ENCODE results near the gene PYCR2. TPM values are rescaled to one million over a fixed set of nuclear protein-coding genes. Genes with fewer than 3 reads are reported as not detected.

PYCR2 gene
- polyA plus RNA-seq, 2 of the 4 experiments (the other 2 are of a cell fraction) = 45.4 to 50.5 TPM

DNA sequence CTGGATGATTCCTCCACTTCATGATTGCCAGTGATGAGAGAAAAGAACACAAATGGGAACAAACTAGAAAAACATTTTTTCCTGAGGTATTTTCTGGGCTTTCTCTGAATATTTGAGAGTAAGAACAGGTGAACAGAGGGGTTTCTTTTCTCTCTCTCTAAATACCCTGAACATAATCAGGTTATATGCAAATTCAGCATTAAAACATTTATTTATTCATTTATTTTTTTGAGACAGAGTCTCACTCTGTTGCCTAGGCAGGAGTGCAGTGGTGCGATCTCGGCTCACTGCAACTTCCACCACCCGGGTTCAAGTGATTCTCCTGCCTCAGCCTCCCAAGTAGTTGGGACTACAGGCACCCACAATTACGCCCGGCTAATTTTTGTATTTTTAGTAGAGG, 22.8 kb upstream of the PYCR2 start:
- POLR2A ChIA-PET = no interaction called here
- FAIRE-seq = no peak
- no peak for ATAC-seq

DNA sequence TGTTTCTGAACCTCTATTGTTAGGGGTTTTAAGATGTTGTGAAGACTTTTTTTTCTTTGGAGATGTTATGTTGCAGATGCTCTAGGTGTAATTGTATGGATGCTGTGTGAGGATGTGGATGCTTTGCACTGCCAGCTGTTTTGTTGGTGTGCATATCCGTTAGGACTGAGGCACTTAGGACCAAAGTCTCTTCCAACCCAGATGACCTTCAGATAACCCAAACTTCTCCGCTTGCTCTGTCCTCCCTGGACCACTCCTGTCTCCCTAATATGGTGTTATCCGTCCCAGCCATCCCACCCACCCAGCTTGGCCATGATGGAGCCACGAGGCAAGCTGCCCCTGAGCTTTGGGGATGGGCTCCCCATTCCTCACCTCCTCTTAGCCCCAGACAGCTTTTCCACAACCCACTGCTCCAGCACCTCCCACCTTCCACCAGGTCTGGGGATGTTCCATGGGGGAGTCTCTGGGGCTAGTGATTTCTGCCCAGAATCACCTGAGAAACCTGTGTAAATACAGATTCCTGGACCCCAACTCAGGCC, 22.1 kb upstream of the PYCR2 start:
- Histone ChIP-seq H3K4me2 (no peak overlapping the region), H3K9me3 (no peaks in the 10 kb centered on the region), H3K27ac (no peak overlapping the region), H3K4me3 (no peak overlapping the region), H3K4me1 (no peaks in the 10 kb centered on the region)
- FAIRE-seq = no peak
- ChIA-PET CTCF (interaction anchor here (1.0 to 2.5 kb wide), 6 partner anchors 12 to 471 kb away, joined by 3 to 8 read pairs (median 4); no protein-coding TSS in a partner anchor), POLR2A (no interaction called here)
- TF ChIP-seq HEYL (CRISPR knock-in tag; IDR thresholded peaks at IDR 0.05) = no peak
- TF ChIP-seq RNF2 (IDR thresholded peaks at IDR 0.05; ENCODE audit: borderline replicate concordance, low read depth) = no peak
- TF ChIP-seq, protein P1, sequence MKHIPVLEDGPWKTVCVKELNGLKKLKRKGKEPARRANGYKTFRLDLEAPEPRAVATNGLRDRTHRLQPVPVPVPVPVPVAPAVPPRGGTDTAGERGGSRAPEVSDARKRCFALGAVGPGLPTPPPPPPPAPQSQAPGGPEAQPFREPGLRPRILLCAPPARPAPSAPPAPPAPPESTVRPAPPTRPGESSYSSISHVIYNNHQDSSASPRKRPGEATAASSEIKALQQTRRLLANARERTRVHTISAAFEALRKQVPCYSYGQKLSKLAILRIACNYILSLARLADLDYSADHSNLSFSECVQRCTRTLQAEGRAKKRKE (CRISPR knock-in tag; IDR thresholded peaks at IDR 0.05; ENCODE audit: low read depth) = no peak
- TF ChIP-seq FOSB (CRISPR knock-in tag; IDR thresholded peaks at IDR 0.05) = no peak
- TF ChIP-seq, protein P2, sequence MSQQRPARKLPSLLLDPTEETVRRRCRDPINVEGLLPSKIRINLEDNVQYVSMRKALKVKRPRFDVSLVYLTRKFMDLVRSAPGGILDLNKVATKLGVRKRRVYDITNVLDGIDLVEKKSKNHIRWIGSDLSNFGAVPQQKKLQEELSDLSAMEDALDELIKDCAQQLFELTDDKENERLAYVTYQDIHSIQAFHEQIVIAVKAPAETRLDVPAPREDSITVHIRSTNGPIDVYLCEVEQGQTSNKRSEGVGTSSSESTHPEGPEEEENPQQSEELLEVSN (IDR thresholded peaks at IDR 0.05; ENCODE audit: borderline replicate concordance, low read depth) = no peak
- no peak for TF ChIP-seq POLR2AphosphoS2 (conservative IDR thresholded peaks at IDR 0.05; ENCODE audit: low read length)
- no peak for TF ChIP-seq PHF8 (IDR thresholded peaks at IDR 0.05; ENCODE audit: borderline replicate concordance, low read depth)
- no peak for TF ChIP-seq CHD2 (IDR thresholded peaks at IDR 0.05; ENCODE audit: low read length, partially characterized antibody)
- TF ChIP-seq, protein P3, sequence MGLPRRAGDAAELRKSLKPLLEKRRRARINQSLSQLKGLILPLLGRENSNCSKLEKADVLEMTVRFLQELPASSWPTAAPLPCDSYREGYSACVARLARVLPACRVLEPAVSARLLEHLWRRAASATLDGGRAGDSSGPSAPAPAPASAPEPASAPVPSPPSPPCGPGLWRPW (IDR thresholded peaks at IDR 0.05) = no peak
- no peak for TF ChIP-seq ZSCAN20 (CRISPR knock-in tag; IDR thresholded peaks at IDR 0.05)
- TF ChIP-seq, protein P4, sequence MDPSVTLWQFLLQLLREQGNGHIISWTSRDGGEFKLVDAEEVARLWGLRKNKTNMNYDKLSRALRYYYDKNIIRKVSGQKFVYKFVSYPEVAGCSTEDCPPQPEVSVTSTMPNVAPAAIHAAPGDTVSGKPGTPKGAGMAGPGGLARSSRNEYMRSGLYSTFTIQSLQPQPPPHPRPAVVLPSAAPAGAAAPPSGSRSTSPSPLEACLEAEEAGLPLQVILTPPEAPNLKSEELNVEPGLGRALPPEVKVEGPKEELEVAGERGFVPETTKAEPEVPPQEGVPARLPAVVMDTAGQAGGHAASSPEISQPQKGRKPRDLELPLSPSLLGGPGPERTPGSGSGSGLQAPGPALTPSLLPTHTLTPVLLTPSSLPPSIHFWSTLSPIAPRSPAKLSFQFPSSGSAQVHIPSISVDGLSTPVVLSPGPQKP (IDR thresholded peaks at IDR 0.05; ENCODE audit: low read depth, low read length) = no peak
- TF ChIP-seq, protein P5, sequence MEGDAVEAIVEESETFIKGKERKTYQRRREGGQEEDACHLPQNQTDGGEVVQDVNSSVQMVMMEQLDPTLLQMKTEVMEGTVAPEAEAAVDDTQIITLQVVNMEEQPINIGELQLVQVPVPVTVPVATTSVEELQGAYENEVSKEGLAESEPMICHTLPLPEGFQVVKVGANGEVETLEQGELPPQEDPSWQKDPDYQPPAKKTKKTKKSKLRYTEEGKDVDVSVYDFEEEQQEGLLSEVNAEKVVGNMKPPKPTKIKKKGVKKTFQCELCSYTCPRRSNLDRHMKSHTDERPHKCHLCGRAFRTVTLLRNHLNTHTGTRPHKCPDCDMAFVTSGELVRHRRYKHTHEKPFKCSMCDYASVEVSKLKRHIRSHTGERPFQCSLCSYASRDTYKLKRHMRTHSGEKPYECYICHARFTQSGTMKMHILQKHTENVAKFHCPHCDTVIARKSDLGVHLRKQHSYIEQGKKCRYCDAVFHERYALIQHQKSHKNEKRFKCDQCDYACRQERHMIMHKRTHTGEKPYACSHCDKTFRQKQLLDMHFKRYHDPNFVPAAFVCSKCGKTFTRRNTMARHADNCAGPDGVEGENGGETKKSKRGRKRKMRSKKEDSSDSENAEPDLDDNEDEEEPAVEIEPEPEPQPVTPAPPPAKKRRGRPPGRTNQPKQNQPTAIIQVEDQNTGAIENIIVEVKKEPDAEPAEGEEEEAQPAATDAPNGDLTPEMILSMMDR (IDR thresholded peaks at IDR 0.05) = no peak
- TF ChIP-seq, protein P6, sequence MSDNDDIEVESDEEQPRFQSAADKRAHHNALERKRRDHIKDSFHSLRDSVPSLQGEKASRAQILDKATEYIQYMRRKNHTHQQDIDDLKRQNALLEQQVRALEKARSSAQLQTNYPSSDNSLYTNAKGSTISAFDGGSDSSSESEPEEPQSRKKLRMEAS (IDR thresholded peaks at IDR 0.05) = no peak
- TF ChIP-seq MAFK (IDR thresholded peaks at IDR 0.05; ENCODE audit: partially characterized antibody) = no peak
- no peak for TF ChIP-seq HOXA7 (CRISPR knock-in tag; IDR thresholded peaks at IDR 0.05)
- no peak for ATAC-seq
- DNase-seq (ENCODE audit: low read depth in 1 of 2, low spot score in 1 of 2) = no peak
- 53% methylated on average over 4 of the region's 4 CpGs for WGBS (ENCODE audit: missing lambda C conversion rate)

More for the DNA sequence above, 22.8 kb upstream of the PYCR2 start:
- DNase-seq (ENCODE audit: low read depth in 1 of 2, low spot score in 1 of 2) = no peak
- H3K4me3 ChIP-seq = no peak overlapping the region
- H3K4me2 ChIP-seq = no peak overlapping the region
- H3K27ac ChIP-seq = no peak overlapping the region
- WGBS (ENCODE audit: missing lambda C conversion rate) = 87% methylated on average over 5 of the region's 5 CpGs
- H3K9me3 ChIP-seq = no peaks in the 10 kb centered on the region
- CTCF ChIA-PET = interaction anchor here (1.3 to 2.5 kb wide), 3 partner anchors 11 to 472 kb away, joined by 4 to 8 read pairs (median 5); no protein-coding TSS in a partner anchor
- no peaks in the 10 kb centered on the region for H3K4me1 ChIP-seq
- TF ChIP-seq JUNB (IDR thresholded peaks at IDR 0.05) (no peak), MYC (IDR thresholded peaks at IDR 0.05; ENCODE audit: borderline replicate concordance, low read length) (no peak), ZC3H11A (IDR thresholded peaks at IDR 0.05) (no peak), FOXS1 (CRISPR knock-in tag; IDR thresholded peaks at IDR 0.05) (no peak), CEBPB (IDR thresholded peaks at IDR 0.05) (no peak), KDM1A (IDR thresholded peaks at IDR 0.05; ENCODE audit: low read depth) (no peak), POLR2AphosphoS2 (conservative IDR thresholded peaks at IDR 0.05; ENCODE audit: low read length) (no peak), ESRRA (IDR thresholded peaks at IDR 0.05; ENCODE audit: borderline replicate concordance, low read length) (no peak), FOSB (CRISPR knock-in tag; IDR thresholded peaks at IDR 0.05) (no peak), EHF (CRISPR knock-in tag; IDR thresholded peaks at IDR 0.05) (no peak), RNF2 (IDR thresholded peaks at IDR 0.05; ENCODE audit: borderline replicate concordance, low read depth) (no peak), CBX8 (IDR thresholded peaks at IDR 0.05) (no peak), EHMT2 (IDR thresholded peaks at IDR 0.05; ENCODE audit: low read depth) (no peak), MAFK (IDR thresholded peaks at IDR 0.05; ENCODE audit: partially characterized antibody) (no peak)
- TF ChIP-seq, protein P1 (CRISPR knock-in tag; IDR thresholded peaks at IDR 0.05; ENCODE audit: low read depth) = no peak
- TF ChIP-seq, protein P3 (IDR thresholded peaks at IDR 0.05) = no peak
- TF ChIP-seq, protein P4 (IDR thresholded peaks at IDR 0.05; ENCODE audit: low read depth, low read length) = no peak

Data from A549 (cell line).